H1 (cell line): ENCODE data around the gene ZBED6. TPM values are rescaled to one million over a fixed set of nuclear protein-coding genes. Genes with fewer than 3 reads are reported as not detected.

Source experiments
- BCL11A ChIP-seq, 2 experiments: IDR thresholded peaks; one replicate each; pipeline ENCODE4 v1.6.1; 2011; ENCODE audit warnings: low read depth in 2 of 2, low read length in 2 of 2, mild to moderate bottlenecking in 2 of 2
- BRCA1 ChIP-seq: IDR thresholded peaks from 2 replicates; pipeline ENCODE4 v1.6.1; 2012; ENCODE audit warnings: low read depth, low read length, improper control_type of control experiment
- CREB1 ChIP-seq: IDR thresholded peaks from 2 replicates; pipeline ENCODE4 v1.6.1; 2012; ENCODE audit warnings: inconsistent platforms
- EP300 ChIP-seq, 2 experiments: IDR thresholded peaks; 1 replicate in 1 of 2; 2 replicates in 1 of 2; pipeline ENCODE4 v1.6.1; 2011 to 2012; ENCODE audit warnings: low read depth in 2 of 2, low read length in 2 of 2, mild to moderate bottlenecking in 2 of 2, borderline replicate concordance in 1 of 2, inconsistent platforms in 1 of 2, moderate library complexity in 1 of 2
- GABPA ChIP-seq: IDR thresholded peaks from 2 replicates; pipeline ENCODE4 v1.6.1; 2011; ENCODE audit warnings: mild to moderate bottlenecking, low read length, moderate library complexity, borderline replicate concordance; ENCODE audit not compliant: insufficient read depth
- HDAC6 ChIP-seq: IDR thresholded peaks from one replicate; pipeline ENCODE4 v1.7.1; 2012; ENCODE audit warnings: low read depth, mild to moderate bottlenecking, inconsistent platforms, low read length, moderate library complexity
- POLR2AphosphoS5 ChIP-seq: IDR thresholded peaks from 2 replicates; pipeline ENCODE4 v1.6.1; 2011; ENCODE audit warnings: low read depth, low read length
- RBBP5 ChIP-seq: IDR thresholded peaks from 2 replicates; pipeline ENCODE4 v1.7.1; 2012; ENCODE audit warnings: low read depth, mild to moderate bottlenecking, inconsistent platforms, low read length, moderate library complexity, borderline replicate concordance
- RXRA ChIP-seq: IDR thresholded peaks from 2 replicates; pipeline ENCODE4 v1.6.1; 2011; ENCODE audit warnings: low read depth, mild to moderate bottlenecking, low read length, moderate library complexity; ENCODE audit not compliant: insufficient read depth
- TBP ChIP-seq: IDR thresholded peaks from 2 replicates; pipeline ENCODE4 v1.6.1; 2011; ENCODE audit warnings: low read depth, low read length, improper control_type of control experiment
- polyA plus RNA-seq, 7 experiments: library from polyadenylated mRNA; depleted of rRNA in 3 of 7; stranded (reverse) in 5 of 7; unstranded in 2 of 7; fragments of >200 nt in 5 of 7; fragments of 200-250 nt in 2 of 7; gene quantifications; 1 replicate in 5 of 7; 2 replicates in 1 of 7; 4 replicates in 1 of 7; pipeline versions ENCODE4 v1.2.1 to v1.2.3, GENCODE V29; 2011 to 2013; ENCODE audit warnings: missing spikeins in 2 of 7, mixed read lengths in 2 of 7
- total RNA-seq: library from RNA; stranded (reverse); fragmentation: NEBNext Ultra II Directional; extraction: Animal tissue kit (Norgen Biotek cat#: 25700); gene quantifications from 2 replicates; pipeline ENCODE4 v1.2.1, GENCODE V29; 2021
- TF ChIP-seq, protein P1 (sequence below): fragments of 300-600 bp; sonication (generic); IDR thresholded peaks from 2 replicates; pipeline ENCODE4 v1.7.1; 2012; ENCODE audit warnings: low read length, moderate library complexity, mild to moderate bottlenecking, inconsistent platforms; ENCODE audit not compliant: insufficient replicate concordance
- TF ChIP-seq, protein P2 (sequence below): IDR thresholded peaks from 2 replicates; pipeline ENCODE4 v1.6.1; 2011; ENCODE audit warnings: low read depth, mild to moderate bottlenecking, low read length; ENCODE audit not compliant: insufficient read depth

The ZBED6 gene
- total and polyA plus RNA-seq, 2 of the 8 experiments (the other 6 are each of a cell fraction or from before 2014, with no cell fraction given): 1.4 to 25.9 TPM

DNA sequence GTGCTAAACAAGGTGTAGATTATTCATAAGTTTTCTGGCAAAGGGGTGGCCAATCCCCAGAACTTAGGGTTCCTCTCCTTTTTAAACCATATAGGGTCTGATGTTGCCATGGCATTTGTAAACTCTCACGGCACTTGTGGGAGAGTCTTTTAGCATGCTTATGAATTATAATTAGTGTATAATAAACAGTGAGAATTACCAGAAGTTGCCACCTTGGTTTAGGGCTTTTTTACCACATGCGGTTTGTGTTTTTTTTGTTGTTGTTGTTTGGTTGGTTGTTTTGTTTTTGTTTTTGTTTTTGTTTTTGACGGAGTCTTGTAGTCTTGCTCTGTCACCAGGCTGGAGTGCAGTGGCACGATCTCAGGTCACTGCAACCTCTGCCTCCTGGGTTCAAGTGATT lies 39.4 kb upstream of the ZBED6 start (continued):
- TF ChIP-seq, protein P1, sequence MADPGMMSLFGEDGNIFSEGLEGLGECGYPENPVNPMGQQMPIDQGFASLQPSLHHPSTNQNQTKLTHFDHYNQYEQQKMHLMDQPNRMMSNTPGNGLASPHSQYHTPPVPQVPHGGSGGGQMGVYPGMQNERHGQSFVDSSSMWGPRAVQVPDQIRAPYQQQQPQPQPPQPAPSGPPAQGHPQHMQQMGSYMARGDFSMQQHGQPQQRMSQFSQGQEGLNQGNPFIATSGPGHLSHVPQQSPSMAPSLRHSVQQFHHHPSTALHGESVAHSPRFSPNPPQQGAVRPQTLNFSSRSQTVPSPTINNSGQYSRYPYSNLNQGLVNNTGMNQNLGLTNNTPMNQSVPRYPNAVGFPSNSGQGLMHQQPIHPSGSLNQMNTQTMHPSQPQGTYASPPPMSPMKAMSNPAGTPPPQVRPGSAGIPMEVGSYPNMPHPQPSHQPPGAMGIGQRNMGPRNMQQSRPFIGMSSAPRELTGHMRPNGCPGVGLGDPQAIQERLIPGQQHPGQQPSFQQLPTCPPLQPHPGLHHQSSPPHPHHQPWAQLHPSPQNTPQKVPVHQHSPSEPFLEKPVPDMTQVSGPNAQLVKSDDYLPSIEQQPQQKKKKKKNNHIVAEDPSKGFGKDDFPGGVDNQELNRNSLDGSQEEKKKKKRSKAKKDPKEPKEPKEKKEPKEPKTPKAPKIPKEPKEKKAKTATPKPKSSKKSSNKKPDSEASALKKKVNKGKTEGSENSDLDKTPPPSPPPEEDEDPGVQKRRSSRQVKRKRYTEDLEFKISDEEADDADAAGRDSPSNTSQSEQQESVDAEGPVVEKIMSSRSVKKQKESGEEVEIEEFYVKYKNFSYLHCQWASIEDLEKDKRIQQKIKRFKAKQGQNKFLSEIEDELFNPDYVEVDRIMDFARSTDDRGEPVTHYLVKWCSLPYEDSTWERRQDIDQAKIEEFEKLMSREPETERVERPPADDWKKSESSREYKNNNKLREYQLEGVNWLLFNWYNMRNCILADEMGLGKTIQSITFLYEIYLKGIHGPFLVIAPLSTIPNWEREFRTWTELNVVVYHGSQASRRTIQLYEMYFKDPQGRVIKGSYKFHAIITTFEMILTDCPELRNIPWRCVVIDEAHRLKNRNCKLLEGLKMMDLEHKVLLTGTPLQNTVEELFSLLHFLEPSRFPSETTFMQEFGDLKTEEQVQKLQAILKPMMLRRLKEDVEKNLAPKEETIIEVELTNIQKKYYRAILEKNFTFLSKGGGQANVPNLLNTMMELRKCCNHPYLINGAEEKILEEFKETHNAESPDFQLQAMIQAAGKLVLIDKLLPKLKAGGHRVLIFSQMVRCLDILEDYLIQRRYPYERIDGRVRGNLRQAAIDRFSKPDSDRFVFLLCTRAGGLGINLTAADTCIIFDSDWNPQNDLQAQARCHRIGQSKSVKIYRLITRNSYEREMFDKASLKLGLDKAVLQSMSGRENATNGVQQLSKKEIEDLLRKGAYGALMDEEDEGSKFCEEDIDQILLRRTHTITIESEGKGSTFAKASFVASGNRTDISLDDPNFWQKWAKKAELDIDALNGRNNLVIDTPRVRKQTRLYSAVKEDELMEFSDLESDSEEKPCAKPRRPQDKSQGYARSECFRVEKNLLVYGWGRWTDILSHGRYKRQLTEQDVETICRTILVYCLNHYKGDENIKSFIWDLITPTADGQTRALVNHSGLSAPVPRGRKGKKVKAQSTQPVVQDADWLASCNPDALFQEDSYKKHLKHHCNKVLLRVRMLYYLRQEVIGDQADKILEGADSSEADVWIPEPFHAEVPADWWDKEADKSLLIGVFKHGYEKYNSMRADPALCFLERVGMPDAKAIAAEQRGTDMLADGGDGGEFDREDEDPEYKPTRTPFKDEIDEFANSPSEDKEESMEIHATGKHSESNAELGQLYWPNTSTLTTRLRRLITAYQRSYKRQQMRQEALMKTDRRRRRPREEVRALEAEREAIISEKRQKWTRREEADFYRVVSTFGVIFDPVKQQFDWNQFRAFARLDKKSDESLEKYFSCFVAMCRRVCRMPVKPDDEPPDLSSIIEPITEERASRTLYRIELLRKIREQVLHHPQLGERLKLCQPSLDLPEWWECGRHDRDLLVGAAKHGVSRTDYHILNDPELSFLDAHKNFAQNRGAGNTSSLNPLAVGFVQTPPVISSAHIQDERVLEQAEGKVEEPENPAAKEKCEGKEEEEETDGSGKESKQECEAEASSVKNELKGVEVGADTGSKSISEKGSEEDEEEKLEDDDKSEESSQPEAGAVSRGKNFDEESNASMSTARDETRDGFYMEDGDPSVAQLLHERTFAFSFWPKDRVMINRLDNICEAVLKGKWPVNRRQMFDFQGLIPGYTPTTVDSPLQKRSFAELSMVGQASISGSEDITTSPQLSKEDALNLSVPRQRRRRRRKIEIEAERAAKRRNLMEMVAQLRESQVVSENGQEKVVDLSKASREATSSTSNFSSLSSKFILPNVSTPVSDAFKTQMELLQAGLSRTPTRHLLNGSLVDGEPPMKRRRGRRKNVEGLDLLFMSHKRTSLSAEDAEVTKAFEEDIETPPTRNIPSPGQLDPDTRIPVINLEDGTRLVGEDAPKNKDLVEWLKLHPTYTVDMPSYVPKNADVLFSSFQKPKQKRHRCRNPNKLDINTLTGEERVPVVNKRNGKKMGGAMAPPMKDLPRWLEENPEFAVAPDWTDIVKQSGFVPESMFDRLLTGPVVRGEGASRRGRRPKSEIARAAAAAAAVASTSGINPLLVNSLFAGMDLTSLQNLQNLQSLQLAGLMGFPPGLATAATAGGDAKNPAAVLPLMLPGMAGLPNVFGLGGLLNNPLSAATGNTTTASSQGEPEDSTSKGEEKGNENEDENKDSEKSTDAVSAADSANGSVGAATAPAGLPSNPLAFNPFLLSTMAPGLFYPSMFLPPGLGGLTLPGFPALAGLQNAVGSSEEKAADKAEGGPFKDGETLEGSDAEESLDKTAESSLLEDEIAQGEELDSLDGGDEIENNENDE: no peak
- TF ChIP-seq BCL11A (IDR thresholded peaks at IDR 0.05; ENCODE audit: low read depth in 2 of 2, low read length in 2 of 2) (no peak), POLR2AphosphoS5 (no peak), GABPA (no peak), HDAC6 (no peak), EP300 (IDR thresholded peaks at IDR 0.05; ENCODE audit: borderline replicate concordance in 1 of 2, low read depth in 2 of 2, low read length in 2 of 2) (no peak), RBBP5 (no peak), CREB1 (no peak), TBP (no peak), BRCA1 (no peak), RXRA (no peak)
- TF ChIP-seq, protein P2, sequence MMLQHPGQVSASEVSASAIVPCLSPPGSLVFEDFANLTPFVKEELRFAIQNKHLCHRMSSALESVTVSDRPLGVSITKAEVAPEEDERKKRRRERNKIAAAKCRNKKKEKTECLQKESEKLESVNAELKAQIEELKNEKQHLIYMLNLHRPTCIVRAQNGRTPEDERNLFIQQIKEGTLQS: no peak
